ENCODE results near the gene KLHL42. TPM values are rescaled to one million over a fixed set of nuclear protein-coding genes. Genes with fewer than 3 reads are reported as not detected.

KLHL42 gene
- total RNA-seq, 1 experiment from 2014 or later = 21.5 TPM

- H3K4me1 ChIP-seq (ENCODE audit: control insufficient read depth in 1 of 2, insufficient read depth in 2 of 2, low read length in 2 of 2) = peaks cover 18% of the 10 kb centered on the region in 2 experiments
- H3K36me3 ChIP-seq (ENCODE audit: control insufficient read depth in 1 of 2, insufficient read depth in 2 of 2, low read length in 2 of 2) = no peaks in the 10 kb centered on the region
- RAD21 ChIA-PET (ENCODE audit: low non-redundant PET in 1 of 2, low total read pairs in 2 of 2, uncharacterized antibody in 2 of 2, unreplicated experiment in 2 of 2) = no interaction called here
- no TSS peak for BruUV-seq (replicated peaks)
- H3K9me2 ChIP-seq (ENCODE audit: insufficient read depth) = no peaks in the 10 kb centered on the region
- no peak for ATAC-seq
- CTCF ChIA-PET = no interaction called here
- no peaks in the 10 kb centered on the region for H3K27me3 ChIP-seq (ENCODE audit: insufficient read depth, low read length)
- H2AFZ ChIP-seq (ENCODE audit: low read depth, low read length, poor library complexity, severe bottlenecking) = no peak overlapping the region
- no peaks in the 10 kb centered on the region for H3K9me3 ChIP-seq (ENCODE audit: control insufficient read depth in 1 of 2, insufficient read depth in 1 of 2, low read depth in 1 of 2, low read length in 2 of 2)
- POLR2A ChIA-PET = no interaction called here
- no peak for TF ChIP-seq TCF7L2 (IDR thresholded peaks at IDR 0.05; ENCODE audit: borderline replicate concordance, extremely low read depth, insufficient read depth, insufficient read length)
- no peak for TF ChIP-seq SRF (IDR thresholded peaks at IDR 0.05; ENCODE audit: low read depth)
- no peak for TF ChIP-seq ELF1 (IDR thresholded peaks at IDR 0.05; ENCODE audit: borderline replicate concordance, low read depth)
- TF ChIP-seq REST (IDR thresholded peaks at IDR 0.05; ENCODE audit: low read depth) = no peak
- no peak for TF ChIP-seq SP1 (IDR thresholded peaks at IDR 0.05; ENCODE audit: low read depth)
- TF ChIP-seq ZBTB33 (IDR thresholded peaks at IDR 0.05; ENCODE audit: extremely low read depth, insufficient replicate concordance, low read length) = no peak
- no peak for TF ChIP-seq MAX (IDR thresholded peaks at IDR 0.05)
- no peak for DNase-seq (ENCODE audit: low read depth, low spot score)
- no peak overlapping the region for H3K4me2 ChIP-seq (ENCODE audit: low read length)
- no peak overlapping the region for H3K4me3 ChIP-seq (replicated peaks in 1 of 2; ENCODE audit: low read depth in 1 of 2, low read length in 2 of 2)
- H3K79me2 ChIP-seq (ENCODE audit: insufficient read depth, low read length) = no peaks in the 10 kb centered on the region
- intact Hi-C loops (cut with micrococcal nuclease) = no loop called here
- H4K20me1 ChIP-seq (ENCODE audit: insufficient read depth) = no peaks in the 10 kb centered on the region
- H3K27ac ChIP-seq (ENCODE audit: low read depth, low read length) = no peak overlapping the region
- no peak overlapping the region for H3K9ac ChIP-seq (ENCODE audit: low read length)
Observed at GRCh38 chr12:27844366-27845090, 64.5 kb downstream of the KLHL42 start.

Data from HCT116 (cell line).